Central memory CD4-positive, alpha-beta T cell (primary cell): ENCODE measurements around the gene CLSTN2.

Source experiments
- DNase-seq: peaks from one replicate; pipeline ENCODE4 v3.0.0; 2022

CLSTN2 gene

DNA sequence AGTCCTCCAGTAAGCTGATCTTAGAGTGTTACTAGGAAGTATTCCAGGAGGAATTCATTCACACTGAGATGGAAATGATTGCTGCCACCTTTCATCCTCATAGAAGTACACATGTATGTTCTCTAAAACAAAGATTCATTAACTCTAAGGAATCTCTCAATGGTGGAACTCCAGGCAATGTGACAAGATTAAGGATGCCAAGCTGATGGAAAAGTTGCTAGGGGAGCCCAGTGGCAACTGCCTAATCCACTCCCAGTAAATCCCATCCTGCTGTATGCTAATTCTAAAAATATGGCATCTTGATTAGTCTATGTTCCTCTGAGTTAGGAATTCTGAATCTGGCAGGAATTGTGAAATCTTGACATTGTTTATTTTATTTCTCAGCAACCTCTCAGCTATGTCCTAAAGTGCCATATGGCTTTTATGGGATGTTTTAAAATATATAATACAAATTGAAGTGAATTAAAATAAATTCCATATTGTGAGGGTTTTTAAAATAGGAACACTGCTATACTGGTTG, 532.9 kb downstream of the CLSTN2 start:
- DNase-seq = no peak

DNA sequence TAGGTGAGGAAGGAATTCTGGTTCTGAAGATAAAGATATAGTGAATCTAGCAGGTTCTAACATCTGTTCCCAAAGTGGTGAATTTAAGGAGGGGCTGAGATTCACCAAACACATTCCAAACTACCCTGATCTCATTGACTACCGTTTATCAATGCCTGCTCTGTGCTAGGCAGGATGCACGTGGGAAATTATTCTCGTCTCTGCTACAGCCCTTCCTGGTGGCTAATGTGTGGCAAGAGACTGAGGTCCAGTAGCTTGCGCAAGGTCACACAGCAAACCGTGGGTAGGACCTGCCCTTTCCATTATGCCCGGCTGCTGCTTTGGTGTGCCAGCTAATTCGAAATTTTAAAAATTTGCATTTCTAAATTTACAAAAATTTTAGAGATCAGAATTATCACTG, 533.4 kb downstream of the CLSTN2 start:
- no peak for DNase-seq

DNA sequence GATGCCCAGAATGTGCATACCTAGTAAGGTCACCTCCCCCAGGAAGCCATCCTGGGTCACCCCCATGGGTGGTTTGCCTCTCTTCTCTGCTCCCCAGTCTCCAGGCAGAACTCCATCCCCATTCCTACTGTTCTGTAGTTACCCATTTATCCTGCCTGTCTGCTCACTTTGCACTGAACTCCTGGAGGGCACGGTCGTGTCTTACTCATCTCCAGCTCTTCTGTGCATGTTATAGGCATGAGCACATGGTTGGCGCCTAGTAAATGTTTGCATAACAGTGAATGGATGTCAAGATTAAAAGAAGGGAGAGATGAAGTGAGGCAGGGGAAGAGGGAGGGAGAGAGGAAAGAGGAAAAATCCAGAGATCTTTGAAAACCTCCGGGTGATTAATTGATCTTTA, 534.5 kb downstream of the CLSTN2 start:
- no peak for DNase-seq

DNA sequence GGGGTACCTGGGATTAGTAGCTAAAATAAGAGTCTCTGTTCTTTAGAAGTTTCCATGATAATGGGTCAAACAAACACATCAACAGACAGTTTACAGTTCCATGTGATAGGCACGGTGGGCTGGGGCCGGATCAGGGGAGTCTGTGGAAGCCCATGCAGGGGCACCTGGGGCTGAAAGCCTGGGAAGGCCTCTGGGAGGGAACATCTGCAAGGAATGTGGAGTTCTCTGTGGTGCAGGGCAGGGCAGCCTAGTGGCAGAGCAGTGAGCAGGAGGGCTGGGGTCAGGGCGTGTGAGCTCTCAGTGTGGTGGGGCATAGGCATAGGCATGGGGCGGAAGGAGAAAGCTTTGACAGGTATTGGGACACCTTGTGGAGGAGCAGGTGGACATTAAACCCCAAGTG, 535.2 kb downstream of the CLSTN2 start:
- no peak for DNase-seq

DNA sequence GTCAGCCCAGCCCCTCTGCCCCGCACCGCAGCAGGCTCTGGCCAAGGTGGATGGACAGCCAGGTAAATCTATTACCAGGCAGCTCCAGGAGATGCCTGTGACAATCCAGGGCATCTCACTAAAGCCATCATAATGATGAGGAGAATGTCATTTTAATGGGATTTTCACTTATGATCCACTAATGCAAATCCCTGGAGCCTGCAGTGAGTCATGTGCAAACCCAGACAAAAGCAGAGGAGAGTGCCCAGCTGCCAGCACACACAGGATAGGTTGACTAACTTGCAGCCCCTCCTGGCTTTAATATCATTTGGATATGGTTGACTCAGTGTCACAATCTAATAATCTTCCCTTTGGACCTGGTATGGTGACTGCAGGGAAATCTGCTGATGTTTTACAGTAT, 536.0 kb downstream of the CLSTN2 start:
- DNase-seq = no peak

DNA sequence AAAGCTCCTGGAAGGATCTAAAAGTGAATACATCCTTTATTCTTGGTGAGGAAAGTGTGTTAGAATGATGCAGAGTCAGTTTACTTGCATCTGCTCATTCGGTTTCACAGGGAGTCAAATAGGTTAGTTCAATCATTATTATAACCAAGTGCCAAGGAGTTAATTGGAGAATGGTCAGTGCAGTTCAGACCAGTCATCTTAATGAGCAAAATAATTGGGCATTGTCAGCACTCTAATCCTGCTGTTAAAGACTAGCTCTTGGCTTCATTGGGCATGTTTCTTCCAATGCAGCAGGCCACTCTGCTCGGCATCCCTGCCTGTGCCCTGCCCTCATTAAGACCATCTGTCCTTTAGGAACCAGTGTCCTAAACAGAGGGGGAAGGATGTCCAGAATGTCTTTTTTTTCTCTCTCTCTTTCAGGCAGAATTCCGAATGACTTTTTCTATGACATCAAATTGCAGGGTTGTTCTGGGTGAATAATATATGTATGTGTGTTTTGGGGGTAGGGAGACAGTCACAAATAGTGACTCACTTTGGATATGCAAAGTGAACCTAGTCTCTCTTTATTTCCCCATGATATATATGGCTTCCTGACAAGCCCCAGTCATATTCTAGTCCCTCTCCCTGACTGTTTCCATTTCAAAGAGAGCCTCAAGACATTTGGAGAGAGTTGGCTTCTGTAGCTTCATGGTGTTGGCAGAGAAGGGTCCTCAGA, 537.5 kb downstream of the CLSTN2 start:
- no peak for DNase-seq

DNA sequence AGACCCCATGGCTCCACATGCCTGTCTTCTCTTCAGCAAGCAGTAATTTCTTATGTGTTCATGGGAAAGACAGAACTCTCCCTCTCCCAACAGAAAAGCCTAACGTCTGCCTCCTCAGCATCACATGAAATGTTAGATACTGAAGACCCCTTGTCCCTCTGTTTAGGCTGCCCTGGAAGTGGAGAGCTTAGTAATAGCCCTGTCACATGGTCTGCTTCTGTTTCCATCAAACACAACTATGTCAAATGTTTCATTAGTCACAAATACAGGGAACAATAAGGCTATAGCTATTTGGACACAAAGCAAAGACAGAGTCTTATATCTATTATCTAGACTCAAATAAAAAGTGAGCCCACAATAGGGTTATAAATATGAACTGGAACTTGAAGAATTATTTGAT, 552.6 kb downstream of the CLSTN2 start:
- DNase-seq = no peak

DNA sequence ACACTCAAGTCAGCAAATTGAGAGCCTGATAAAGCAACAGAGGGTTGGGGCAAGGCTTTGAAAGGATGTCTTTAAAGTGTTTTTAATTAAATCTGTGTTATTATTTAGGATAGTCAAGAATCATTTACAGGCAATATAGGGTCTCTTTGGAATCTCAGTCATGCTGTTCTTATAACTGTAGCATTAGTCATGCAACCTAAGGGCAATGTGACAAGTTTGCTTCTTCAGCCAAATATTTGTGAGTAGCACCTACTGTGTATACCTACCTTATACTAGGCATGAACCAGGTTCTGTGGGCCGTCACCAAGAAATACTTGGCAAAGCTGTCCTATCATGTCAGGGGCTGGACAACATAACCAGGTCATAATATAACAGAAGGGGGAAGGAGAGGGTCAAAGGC, 558.3 kb downstream of the CLSTN2 start:
- DNase-seq = no peak

DNA sequence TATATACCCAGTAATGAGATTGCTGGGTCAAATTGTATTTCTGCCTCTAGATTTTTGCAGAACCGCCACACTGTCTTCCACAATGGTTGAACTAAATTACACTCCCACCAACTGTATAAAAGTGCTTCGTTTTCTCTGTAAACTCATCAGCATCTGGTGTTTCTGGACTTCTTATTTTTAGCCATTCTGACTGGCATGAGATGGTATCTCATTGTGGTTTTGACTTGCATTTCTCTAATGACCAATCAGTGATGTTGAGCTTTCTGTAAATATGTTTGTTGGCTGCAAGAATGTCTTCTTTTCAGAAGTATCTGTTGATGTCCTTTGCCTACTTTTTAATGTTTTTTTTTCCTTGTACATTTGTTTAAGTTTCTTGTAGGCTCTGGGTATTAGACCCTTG, 560.0 kb downstream of the CLSTN2 start:
- no peak for DNase-seq

DNA sequence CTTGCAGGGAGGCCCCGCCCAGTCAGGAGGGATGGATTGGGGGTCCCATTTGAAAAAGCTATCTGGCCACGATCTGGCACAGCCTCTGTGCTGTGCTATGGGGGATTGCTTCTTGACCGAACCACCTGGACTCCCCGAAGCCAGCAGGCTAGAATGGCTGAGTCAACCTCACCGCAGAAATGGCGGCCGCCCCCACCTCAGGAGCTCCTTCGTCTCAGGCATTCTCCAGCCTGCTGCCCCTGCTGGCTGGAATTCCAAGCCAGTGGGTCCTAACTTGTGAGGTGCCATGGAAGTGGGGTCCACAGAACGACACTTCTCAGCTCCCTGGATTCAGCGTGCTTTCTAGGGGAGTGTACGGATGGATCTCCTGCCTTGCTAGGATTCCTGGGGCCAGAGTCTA, 562.3 kb downstream of the CLSTN2 start:
- DNase-seq = no peak

DNA sequence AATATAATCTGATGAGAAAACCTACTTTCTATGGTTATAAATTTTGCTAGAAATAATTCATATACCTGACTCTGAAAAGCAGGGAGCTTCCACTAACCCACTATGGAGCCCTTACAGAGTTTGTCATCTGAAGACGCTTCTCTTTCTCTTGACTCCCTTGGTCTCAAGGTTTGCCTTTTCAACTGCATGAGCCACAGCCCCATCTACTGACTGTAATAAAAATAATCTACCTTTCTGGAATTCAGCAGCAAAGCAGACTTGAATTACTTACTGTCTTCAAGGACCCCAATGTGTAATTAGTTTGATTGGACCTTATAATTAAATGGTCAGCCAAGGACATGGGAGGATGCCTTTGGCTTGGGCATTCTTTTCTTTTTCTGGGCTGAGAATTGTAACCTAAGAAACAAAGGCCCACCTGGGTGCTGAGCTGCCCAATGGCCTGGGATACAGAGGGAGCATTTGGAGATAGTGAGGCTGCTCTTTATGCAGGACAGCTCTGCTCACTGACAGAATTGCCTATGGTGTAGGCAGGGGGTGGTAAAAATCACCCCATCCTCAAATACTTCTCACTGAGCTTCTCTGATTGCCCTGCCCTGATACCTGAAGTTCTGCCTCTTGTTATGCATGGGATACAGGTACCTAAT, 564.3 kb downstream of the CLSTN2 start:
- no peak for DNase-seq

DNA sequence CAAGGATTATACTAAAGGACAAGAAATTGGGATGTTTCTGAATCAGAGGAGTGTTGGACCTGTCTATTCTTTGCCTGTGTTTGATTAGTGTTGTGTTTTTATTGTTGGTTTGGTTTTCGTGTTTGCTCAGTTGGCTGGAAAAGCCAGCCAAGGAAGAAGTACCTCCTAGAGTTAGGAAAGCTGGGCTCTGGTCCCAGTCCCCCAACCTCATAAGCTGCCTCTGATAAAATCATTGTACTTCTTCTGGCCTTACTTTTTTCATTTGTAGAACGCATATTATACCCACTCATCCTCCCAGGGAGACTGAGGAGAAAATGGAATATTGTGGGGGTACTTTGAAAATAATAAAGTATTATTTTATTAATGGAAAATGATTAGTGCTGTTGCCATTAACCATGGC, 565.5 kb downstream of the CLSTN2 start:
- DNase-seq = no peak

DNA sequence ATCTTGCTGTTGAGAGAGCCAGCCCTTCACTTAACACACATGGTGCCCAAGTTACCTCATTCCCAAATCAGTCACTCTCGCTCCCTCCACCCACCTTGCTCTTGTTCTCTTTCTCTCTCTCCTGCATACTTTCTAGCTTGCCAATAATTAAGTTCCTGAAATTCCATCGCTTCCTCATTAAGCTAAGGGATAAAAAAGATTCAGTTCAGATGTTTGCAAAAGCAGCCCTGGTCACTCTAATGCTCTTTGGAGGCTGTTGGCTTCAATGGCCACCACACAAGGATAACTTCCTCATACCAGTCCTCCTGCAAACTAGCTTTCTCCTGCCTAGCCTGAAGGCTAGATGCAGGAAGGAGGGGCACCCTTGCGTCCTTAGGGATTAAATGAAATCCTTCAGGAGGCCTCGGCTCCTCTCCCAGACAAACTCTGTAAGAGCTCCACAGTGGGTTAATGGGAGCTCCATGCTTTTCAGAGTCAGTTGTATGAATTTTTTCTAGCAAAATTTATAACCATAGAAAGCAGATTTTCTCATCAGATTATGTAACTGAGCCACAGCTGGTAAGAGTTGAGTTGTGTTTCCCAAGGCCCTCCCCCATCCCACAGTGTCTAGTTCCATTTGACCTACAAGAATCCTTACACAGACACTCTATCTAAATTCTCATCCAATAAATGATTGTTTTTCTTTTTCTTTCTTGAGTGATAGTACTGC, 566.2 kb downstream of the CLSTN2 start:
- no peak for DNase-seq

DNA sequence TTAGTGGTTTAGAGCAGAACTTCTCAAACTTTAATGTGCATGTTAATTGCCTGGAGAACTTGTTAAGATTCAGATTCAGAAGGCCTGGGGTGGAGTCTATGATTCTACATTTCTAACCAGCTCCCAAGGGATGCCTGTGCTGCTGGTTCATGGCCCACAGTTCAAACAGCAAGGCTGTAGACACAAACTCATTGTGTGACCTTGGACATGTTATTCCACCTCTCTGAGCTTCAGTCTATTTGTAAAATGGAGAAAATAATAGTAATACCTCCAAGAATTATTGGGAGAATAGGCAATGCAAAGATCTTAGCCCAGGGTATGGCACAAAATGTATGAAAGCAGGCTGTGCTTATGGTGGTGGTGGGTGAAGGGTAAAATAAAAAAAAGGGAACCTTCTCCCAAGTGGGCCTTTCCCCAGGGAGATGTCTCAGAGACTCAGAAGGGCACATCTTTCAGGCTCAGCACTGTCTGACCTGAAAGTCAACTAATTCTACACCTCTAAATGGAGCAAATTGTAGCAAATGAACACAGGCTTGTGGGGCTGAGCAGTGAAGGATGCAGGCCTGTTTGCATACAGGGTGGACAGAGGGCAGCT, 566.9 kb downstream of the CLSTN2 start:
- DNase-seq = no peak

DNA sequence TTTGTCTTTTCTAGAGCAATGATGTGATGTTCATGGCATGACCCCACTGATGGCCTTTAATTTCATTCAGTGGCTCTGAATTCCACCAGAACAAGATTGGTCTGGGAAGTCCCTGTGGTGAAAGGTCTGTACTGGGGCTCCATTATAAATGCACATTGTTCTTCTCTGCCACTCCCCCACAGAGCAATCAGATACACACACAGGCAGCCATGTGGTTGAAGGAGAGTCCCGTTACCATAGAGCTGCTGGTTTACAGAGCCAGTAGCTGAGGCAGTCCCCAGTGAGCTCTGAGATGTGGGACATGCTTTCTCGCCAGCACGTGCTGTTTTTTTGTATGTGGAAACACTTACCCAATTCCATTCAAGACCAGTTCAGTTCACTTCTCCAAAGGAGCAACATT, 570.2 kb downstream of the CLSTN2 start:
- no peak for DNase-seq

DNA sequence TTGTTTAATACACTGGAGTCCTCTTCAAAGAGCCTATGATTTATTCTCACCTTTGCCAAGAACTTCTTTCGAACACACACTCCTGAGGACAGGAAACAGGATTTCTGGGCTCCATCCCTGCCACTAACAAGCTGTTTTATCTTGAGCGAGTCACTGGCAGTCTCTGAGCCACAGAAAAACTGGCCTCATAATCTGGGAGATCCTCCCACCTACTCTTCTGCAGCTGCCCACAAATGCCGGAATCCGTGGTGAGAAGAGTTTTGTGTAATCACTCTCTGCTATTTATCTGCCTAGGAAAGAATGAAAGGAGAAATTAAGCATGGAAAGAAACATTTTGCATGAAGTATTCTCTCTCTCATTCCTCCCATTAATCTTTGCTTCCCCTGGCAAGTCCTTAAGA, 570.9 kb downstream of the CLSTN2 start:
- DNase-seq = no peak

DNA sequence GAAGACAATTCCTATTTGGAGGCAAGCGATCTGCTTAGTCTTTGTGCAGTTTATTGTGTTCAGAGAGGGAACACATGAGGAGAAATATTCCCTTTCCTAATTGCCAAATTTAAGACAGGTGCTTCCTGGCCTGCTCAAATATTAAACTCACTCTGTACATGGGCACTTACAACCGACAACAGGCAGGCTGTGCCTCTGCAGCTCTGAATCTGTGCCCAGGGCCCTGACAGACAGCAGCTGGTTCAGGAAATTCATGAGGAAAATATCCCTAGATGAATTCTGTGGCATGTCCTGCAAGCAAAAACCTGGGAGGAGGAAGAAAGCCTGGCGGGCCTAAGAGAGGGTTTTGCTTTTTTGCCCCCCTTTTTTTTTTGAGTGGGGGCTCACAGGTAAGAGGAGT, 573.6 kb downstream of the CLSTN2 start:
- no peak for DNase-seq

DNA sequence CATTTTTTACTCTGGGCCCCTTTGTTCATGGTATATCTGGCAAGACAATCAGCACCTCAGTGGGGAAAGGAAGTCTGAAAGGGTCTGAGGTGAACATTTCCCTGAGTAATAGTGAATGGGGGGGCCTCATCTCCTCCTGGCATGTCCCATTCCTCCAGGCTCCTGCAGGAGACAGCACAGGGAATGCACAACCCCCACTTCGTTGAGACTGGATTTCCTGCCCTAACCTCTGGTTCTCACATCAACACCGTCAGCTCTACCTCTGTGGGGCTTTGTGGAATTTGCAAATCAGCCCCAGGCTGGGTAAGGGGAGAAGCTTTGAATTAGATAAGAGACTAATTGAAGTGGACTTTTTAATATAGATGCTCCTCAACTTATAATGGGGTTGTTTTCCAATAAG, 574.5 kb downstream of the CLSTN2 start:
- no peak for DNase-seq

DNA sequence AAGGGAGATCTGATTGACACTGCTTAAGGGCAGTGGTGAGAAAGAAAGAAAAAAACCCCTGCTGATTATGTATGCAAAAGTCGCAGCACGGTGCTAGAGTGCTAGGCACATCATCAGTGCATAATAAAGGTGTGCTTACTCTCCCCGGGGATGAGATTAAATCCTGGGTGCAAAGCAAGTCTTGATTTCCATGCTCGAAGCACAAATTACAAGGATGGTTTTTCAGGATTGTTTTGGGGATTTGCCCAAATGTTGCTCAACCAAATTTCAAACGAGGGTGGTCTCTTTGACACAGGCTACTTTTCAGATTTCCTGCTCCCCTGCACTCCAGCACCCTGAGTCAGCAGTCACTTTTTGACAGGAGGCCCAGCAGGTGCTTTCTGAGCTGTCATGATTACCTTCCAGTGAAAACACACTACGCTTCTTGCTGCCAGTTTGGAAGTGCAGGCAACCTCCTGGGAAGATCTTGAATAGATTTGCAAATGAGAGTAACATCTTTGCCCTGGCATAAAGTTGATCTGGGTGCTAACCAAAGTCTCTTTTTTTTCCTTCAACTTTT, 575.4 kb downstream of the CLSTN2 start:
- no peak for DNase-seq

DNA sequence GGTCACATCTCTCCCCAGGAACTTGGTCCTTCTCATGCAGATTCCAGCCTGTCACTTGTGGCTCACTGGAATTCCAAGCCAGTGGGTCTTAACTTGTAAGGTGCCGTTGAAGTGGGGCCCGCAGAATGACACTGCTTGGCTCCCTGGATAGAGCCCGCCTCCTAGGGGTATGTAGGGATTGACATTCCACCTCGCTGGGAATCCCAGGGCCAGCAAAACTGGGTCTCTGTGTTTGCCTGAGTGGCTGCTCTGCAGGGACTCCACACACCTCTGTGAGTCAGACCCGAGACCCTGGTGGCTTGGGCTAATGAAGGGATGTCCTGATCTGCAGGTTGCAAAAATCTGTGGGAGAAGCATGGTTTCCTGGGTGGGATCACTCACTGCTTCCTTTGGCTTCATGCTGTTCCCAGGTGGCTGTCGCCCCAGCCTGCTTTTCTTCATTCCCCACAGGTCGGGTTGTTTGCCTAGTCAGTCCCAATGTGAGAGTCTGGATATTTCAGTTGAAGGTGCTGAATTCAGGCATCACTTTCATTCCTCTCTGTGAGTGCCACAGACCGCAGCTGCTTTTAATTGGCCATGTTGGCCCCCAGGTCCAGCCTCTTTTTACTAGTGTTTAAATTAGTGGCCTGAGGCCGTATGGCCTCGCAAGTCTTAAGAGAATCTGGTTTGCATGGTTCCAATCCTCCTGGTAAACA, 586.9 kb downstream of the CLSTN2 start:
- no peak for DNase-seq

DNA sequence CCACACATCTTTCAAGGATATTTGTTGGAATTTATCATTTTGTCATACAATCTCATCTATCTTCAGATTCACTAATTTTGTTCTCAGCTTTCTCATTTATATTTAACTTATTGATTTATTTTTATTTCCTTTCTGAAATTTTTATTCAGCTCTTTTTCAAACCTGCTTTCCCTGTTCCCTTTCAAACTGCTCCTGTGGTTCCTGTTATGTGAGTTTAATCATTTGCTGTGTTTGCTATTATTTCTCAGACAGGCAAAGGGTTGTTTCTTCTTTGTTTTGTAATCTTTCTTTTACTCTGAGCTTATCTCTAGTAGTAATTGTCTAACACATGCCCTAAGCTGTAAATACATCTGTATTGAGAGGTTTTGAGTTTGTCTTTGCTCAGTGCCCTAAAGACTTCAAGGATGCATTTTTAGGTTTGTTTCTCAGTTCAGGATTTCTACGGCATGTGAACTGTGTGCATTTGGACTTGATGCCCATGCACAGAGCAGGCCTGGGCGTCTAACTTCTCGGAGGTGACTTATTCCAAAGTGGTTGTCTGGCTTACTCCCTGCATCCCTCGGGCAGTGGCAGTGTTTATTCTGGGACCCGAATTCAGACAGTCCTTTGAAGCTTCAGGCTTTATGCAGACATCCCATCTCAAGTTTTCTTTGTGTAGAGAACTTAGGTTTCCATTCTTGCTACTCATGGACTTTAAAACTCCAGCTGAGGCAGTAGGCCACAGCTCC, 587.8 kb downstream of the CLSTN2 start:
- no peak for DNase-seq

DNA sequence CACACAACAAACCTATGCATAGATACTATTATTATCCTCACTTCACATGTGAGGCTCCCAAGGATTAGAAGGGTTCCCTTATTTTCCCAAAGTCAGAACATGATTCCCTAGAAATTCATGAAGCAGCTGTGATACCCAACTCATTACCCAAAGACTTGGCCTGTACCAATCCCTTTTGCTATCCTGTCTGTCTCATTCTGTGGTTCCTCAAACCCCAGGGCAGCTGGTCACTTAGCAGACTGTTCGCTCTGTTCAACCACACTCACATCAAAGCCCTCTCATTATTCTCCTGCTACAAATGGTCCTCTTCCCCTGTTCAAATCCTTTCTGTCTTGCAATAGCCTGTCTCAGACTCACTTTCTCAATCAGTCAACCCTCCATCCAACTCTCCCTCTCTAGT, 588.6 kb downstream of the CLSTN2 start:
- no peak for DNase-seq
